ENCODE measurements around the gene MYO5B. TPM values are rescaled to one million over a fixed set of nuclear protein-coding genes. Genes with fewer than 3 reads are reported as not detected.

The MYO5B gene
- total RNA-seq, 2 experiments from 2014 or later = not detected

GRCh38 chr18:49935215-49935614, 259.7 kb downstream of the MYO5B start:
- H3K36me3 ChIP-seq (ENCODE audit: insufficient read depth, low read length) = no peaks in the 10 kb centered on the region
- H3K27me3 ChIP-seq (ENCODE audit: control insufficient read depth in 1 of 2, insufficient read depth in 2 of 2, low read length in 2 of 2) = no peaks in the 10 kb centered on the region
- no peak for DNase-seq
- no peak overlapping the region for H3K4me3 ChIP-seq (ENCODE audit: low read length)
- no peaks in the 10 kb centered on the region for H3K36me3 Mint-ChIP-seq (ENCODE audit: low read depth)
- TF ChIP-seq CTCF (IDR thresholded peaks at IDR 0.05) = no peak
- CTCF ChIA-PET = no interaction called here
- H3K27ac Mint-ChIP-seq = no peak overlapping the region
- no peak overlapping the region for H3K27ac ChIP-seq (ENCODE audit: low read depth in 1 of 2, low read length in 2 of 2)
- peaks cover 11% of the 10 kb centered on the region for H3K4me1 Mint-ChIP-seq (ENCODE audit: low read depth)
- intact Hi-C loops (cut with DNase I, micrococcal nuclease) = no loop called here
- no peak overlapping the region for H3K4me3 Mint-ChIP-seq
- POLR2A ChIA-PET = no interaction called here
- ATAC-seq (ENCODE audit: poor library complexity) = no peak
- no peaks in the 10 kb centered on the region for H3K9me3 ChIP-seq (ENCODE audit: control insufficient read depth in 1 of 2, insufficient read depth in 1 of 2, low read length in 2 of 2)
- H3K4me1 ChIP-seq (ENCODE audit: insufficient read depth, low read length) = peaks cover 3% of the 10 kb centered on the region
- no peaks in the 10 kb centered on the region for H3K27me3 Mint-ChIP-seq
- H3K9me3 Mint-ChIP-seq = no peaks in the 10 kb centered on the region

- no peak for DNase-seq
- Histone ChIP-seq H3K36me3 (ENCODE audit: insufficient read depth, low read length) (no peaks in the 10 kb centered on the region), H3K9me3 (ENCODE audit: control insufficient read depth in 1 of 2, insufficient read depth in 1 of 2, low read length in 2 of 2) (no peaks in the 10 kb centered on the region), H3K4me3 (ENCODE audit: low read length) (no peak overlapping the region), H3K4me1 (ENCODE audit: insufficient read depth, low read length) (peaks cover 3% of the 10 kb centered on the region), H3K27me3 (ENCODE audit: control insufficient read depth in 1 of 2, insufficient read depth in 2 of 2, low read length in 2 of 2) (no peaks in the 10 kb centered on the region), H3K27ac (ENCODE audit: low read depth in 1 of 2, low read length in 2 of 2) (no peak overlapping the region)
- Mint-ChIP-seq H3K36me3 (ENCODE audit: low read depth) (no peaks in the 10 kb centered on the region), H3K9me3 (no peaks in the 10 kb centered on the region), H3K27ac (no peak overlapping the region), H3K27me3 (no peaks in the 10 kb centered on the region), H3K4me3 (no peak overlapping the region), H3K4me1 (ENCODE audit: low read depth) (peaks cover 11% of the 10 kb centered on the region)
- no peak for ATAC-seq (ENCODE audit: poor library complexity)
- intact Hi-C loops (cut with DNase I, micrococcal nuclease) = no loop called here
- no peak for TF ChIP-seq CTCF (IDR thresholded peaks at IDR 0.05)
- POLR2A ChIA-PET = no interaction called here
- CTCF ChIA-PET = no interaction called here
These were observed 260.5 kb downstream of the MYO5B start for GRCh38 chr18:49934457-49934856.

- Histone ChIP-seq H3K4me3 (ENCODE audit: low read length) (no peak overlapping the region), H3K4me1 (ENCODE audit: insufficient read depth, low read length) (peaks cover 3% of the 10 kb centered on the region), H3K9me3 (ENCODE audit: control insufficient read depth in 1 of 2, insufficient read depth in 1 of 2, low read length in 2 of 2) (no peaks in the 10 kb centered on the region), H3K27ac (ENCODE audit: low read depth in 1 of 2, low read length in 2 of 2) (no peak overlapping the region), H3K36me3 (ENCODE audit: insufficient read depth, low read length) (no peaks in the 10 kb centered on the region), H3K27me3 (ENCODE audit: control insufficient read depth in 1 of 2, insufficient read depth in 2 of 2, low read length in 2 of 2) (no peaks in the 10 kb centered on the region)
- DNase-seq (peak in 1 of 14 experiments; percentile 7), ATAC-seq (ENCODE audit: poor library complexity) (no peak)
- intact Hi-C loops (cut with DNase I, micrococcal nuclease) = no loop called here
- no peaks in the 10 kb centered on the region for H3K36me3 Mint-ChIP-seq (ENCODE audit: low read depth)
- no peak overlapping the region for H3K4me3 Mint-ChIP-seq
- no peak overlapping the region for H3K27ac Mint-ChIP-seq
- no peaks in the 10 kb centered on the region for H3K9me3 Mint-ChIP-seq
- ChIA-PET CTCF (no interaction called here), POLR2A (no interaction called here)
- peaks cover 11% of the 10 kb centered on the region for H3K4me1 Mint-ChIP-seq (ENCODE audit: low read depth)
- no peaks in the 10 kb centered on the region for H3K27me3 Mint-ChIP-seq
- TF ChIP-seq CTCF (IDR thresholded peaks at IDR 0.05) = no peak
These were observed 261.3 kb downstream of the MYO5B start for GRCh38 chr18:49933530-49934128.
